Activated CD4-positive, alpha-beta T cell treated with anti-CD3 and anti-CD28 coated beads for 24 hours (primary cell): Measurements from ENCODE around the gene TSPOAP1.

Experiments used
- DNase-seq, 2 donors: peaks; one replicate each; pipeline ENCODE4 v3.0.0-alpha.2; 2020; ENCODE audit warnings: low read depth in 2 of 2

TSPOAP1 gene

GRCh38 chr17:58328195-58329034, at the start of gene TSPOAP1:
TSS of gene TSPOAP1 (minus strand) at chr17:58328795. CDS start at chr17:58327920, 875 bp downstream.
- peak; percentile 80 to 88 for DNase-seq

GRCh38 chr17:58377661-58378060, 49.1 kb upstream of the TSPOAP1 start:
- DNase-seq, result no peak

- DNase-seq, result no peak
Observed at GRCh38 chr17:58377093-58377601, 48.6 kb upstream of the TSPOAP1 start.

GRCh38 chr17:58376472-58377000, 47.9 kb upstream of the TSPOAP1 start:
- DNase-seq, result no peak

- no peak for DNase-seq
Observed at GRCh38 chr17:58375811-58376210, 47.2 kb upstream of the TSPOAP1 start.

- DNase-seq, result no peak
Observed at GRCh38 chr17:58375256-58375655, 46.7 kb upstream of the TSPOAP1 start.

- no peak for DNase-seq
Observed at GRCh38 chr17:58373923-58374322, 45.3 kb upstream of the TSPOAP1 start.

GRCh38 chr17:58373003-58373402, 44.4 kb upstream of the TSPOAP1 start:
- DNase-seq, result no peak

GRCh38 chr17:58371300-58371950, 42.8 kb upstream of the TSPOAP1 start:
- DNase-seq, result no peak

GRCh38 chr17:58370716-58371115, 42.1 kb upstream of the TSPOAP1 start:
- DNase-seq, result no peak

- no peak for DNase-seq
Observed at GRCh38 chr17:58370309-58370708, 41.7 kb upstream of the TSPOAP1 start.

- DNase-seq, result no peak
Observed at GRCh38 chr17:58369214-58370031, 40.8 kb upstream of the TSPOAP1 start.

GRCh38 chr17:58368860-58369213, 40.2 kb upstream of the TSPOAP1 start:
- DNase-seq, result no peak

GRCh38 chr17:58367461-58367860, 38.9 kb upstream of the TSPOAP1 start:
- DNase-seq, result no peak

GRCh38 chr17:58365980-58366595, 37.5 kb upstream of the TSPOAP1 start:
- DNase-seq, result no peak

GRCh38 chr17:58365185-58365979, 36.8 kb upstream of the TSPOAP1 start:
- no peak for DNase-seq

GRCh38 chr17:58364270-58364942, 35.8 kb upstream of the TSPOAP1 start:
- no peak for DNase-seq

- DNase-seq, result no peak
Observed at GRCh38 chr17:58363457-58364185, 35.0 kb upstream of the TSPOAP1 start.

GRCh38 chr17:58362368-58363014, 33.9 kb upstream of the TSPOAP1 start:
- no peak for DNase-seq
